LNCaP clone FGC (cell line): ENCODE results near the gene KYAT1.
"Not testable (repeated sequence)": the region's sequence is repeated elsewhere in the genome, so short reads cannot be mapped to it uniquely, and the experiment has no call there.

Source experiments
- DNase-seq: peaks from one replicate; pipeline ENCODE4 v3.0.0-alpha.2; 2011; ENCODE audit warnings: low read depth
- H3K4me3 ChIP-seq: 2 replicates; pipeline ENCODE4 v1.5.1; 2011; ENCODE audit warnings: mild to moderate bottlenecking, low read depth, low read length, control low read depth
- TF ChIP-seq, protein P1 (sequence below): IDR thresholded peaks from 2 replicates; pipeline ENCODE4 v1.5.1; 2012; ENCODE audit warnings: mild to moderate bottlenecking; ENCODE audit not compliant: control insufficient read depth, insufficient read depth; ENCODE audit errors: extremely low read depth

The KYAT1 gene

DNA sequence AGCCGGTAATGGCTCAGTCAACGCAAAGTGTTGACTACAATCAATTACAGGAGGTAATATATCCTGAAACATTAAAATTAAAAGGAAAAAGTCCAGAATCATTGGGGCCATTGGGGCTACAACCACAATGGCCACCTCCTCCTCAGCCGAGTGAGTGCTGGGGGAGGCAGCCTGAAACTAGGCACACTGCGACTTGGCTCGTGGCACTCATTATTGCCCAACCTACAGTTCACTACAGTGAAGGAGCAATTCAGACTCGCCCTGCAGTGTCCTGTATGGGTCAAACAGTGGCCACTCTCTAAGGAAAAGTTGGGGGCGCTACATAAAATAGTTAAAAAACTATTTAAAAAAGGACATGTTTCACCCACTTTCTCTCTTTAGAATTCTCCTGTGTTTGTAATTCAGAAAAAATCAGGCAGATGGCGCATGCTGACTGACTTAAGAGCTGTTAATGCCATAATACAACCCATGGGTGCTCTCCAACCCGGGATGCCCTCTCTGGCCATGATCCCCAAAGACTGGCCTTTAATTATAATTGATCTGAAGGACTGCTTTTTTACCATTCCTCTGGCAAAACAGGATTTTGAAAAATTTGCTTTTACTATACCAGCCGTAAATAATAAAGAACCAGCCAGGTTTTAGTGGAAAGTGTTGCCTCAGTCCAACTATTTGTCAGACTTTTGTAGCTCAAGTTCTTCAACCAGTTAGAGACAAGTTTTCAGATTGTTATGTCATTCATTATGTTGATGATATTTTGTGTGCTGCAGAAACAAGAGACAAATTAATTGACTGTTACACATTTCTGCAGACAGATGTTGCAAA, 29.8 kb downstream of the KYAT1 start:
- TF ChIP-seq, protein P1, sequence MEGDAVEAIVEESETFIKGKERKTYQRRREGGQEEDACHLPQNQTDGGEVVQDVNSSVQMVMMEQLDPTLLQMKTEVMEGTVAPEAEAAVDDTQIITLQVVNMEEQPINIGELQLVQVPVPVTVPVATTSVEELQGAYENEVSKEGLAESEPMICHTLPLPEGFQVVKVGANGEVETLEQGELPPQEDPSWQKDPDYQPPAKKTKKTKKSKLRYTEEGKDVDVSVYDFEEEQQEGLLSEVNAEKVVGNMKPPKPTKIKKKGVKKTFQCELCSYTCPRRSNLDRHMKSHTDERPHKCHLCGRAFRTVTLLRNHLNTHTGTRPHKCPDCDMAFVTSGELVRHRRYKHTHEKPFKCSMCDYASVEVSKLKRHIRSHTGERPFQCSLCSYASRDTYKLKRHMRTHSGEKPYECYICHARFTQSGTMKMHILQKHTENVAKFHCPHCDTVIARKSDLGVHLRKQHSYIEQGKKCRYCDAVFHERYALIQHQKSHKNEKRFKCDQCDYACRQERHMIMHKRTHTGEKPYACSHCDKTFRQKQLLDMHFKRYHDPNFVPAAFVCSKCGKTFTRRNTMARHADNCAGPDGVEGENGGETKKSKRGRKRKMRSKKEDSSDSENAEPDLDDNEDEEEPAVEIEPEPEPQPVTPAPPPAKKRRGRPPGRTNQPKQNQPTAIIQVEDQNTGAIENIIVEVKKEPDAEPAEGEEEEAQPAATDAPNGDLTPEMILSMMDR = peak; percentile 61

DNA sequence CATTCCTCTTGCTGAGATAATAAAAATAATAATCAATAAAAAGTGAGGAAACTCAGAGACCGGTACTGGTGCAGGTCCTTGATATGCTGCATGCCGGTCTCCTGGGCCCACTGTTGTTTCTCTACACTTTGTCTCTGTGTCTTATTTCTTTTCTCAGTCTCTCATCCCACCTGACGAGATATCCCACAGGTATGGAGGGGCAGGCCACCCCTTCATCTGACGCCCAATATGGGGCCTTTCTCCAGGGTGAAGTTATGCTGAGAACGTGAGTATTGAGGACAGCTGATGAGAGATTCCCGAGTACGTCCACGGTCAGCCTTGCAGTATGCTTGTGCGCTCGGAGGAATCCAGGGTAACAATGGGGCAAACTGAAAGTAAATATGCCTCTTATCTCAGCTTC, 30.7 kb downstream of the KYAT1 start:
- H3K4me3 ChIP-seq, DNase-seq: not testable (repeated sequence)

More for the DNA sequence above, 29.8 kb downstream of the KYAT1 start:
- not testable (repeated sequence) for H3K4me3 ChIP-seq, DNase-seq

DNA sequence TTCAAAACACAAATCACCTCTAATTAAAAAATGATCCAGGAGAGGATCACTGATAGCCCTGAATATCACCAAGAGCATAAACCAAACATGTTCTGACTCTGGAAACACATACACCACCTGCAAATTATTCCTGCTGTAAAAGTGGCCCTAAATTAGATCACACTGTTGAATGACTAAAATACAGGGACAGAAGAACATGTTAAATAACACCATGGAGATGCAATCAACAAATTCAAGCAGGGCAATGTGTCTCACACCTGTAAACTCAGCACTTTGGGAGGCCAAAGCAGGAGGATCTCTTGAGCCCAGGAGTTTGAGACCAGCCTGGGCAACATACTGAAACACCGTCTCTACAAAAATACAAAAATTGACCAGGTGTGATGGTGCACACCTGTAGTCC, 33.9 kb downstream of the KYAT1 start:
- TF ChIP-seq, protein P1 = no peak
- no peak for DNase-seq
- no peak overlapping the region for H3K4me3 ChIP-seq

- TF ChIP-seq, protein P1 = no peak
- no peak for DNase-seq
Measured at GRCh38 chr9:128846680-128847030, 35.1 kb downstream of the KYAT1 start.

DNA sequence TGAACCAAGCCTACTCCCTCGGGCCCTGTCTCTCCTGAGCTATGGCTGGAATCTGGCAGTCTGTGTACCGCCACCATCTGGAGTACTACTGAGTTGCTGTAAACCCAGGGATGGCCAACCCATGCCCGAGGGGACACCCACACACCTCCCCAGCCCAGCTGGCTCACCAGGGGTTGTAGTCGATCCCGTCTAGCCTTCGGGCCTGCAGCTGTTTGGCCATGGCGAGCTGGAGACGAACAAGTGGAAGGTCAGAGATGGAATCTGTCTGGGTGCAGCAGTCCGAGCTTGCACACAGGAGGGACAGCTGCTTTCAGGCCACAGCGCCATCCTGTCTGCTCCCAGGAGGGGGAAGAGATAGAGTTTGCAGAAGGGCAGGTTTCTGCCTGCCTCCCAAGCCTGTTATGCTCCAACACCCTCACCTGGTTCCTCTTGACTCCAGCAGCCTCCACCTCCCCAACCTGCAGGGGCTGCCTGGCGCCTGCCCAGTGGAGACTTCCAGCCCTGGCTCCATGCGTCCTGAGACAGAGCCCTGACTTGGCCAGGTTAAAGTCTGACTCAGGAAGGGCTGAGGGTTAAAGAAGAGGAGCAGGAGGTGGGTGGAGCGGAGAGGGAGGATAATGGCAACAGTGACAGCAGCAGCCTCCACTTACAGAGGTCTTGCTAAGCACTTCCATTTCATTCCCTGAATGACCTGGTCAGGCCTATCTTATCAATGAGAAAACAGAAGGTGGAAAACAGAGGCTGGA, 36.4 kb downstream of the KYAT1 start:
- TF ChIP-seq, protein P1 = no peak
- DNase-seq = no peak
- H3K4me3 ChIP-seq = no peak overlapping the region

More at GRCh38 chr9:128846680-128847030, 35.1 kb downstream of the KYAT1 start:
- H3K4me3 ChIP-seq = no peak overlapping the region

GRCh38 chr9:128843171-128843570, 38.6 kb downstream of the KYAT1 start:
- H3K4me3 ChIP-seq = not testable (repeated sequence)

GRCh38 chr9:128841694-128842492, 39.9 kb downstream of the KYAT1 start:
- no peak for DNase-seq
- TF ChIP-seq, protein P1 = no peak
- H3K4me3 ChIP-seq = no peak overlapping the region

More at GRCh38 chr9:128843171-128843570, 38.6 kb downstream of the KYAT1 start:
- DNase-seq = not testable (repeated sequence)
